ENCODE data around the gene SPSB2. TPM values are rescaled to one million over a fixed set of nuclear protein-coding genes. Genes with fewer than 3 reads are reported as not detected.
A peak's percentile ranks its signal among the peaks of the same experiment; 100 is the strongest.

SPSB2 gene
- total and polyA plus RNA-seq, 7 experiments from 2014 or later, result 5.1 to 20.2 (median 11.2) TPM

- Mint-ChIP-seq H3K4me1 (peaks cover 13 to 31% (median 23%) of the 10 kb centered on the region in 7 donors), H3K27me3 (peaks cover 3 to 47% (median 9%) of the 10 kb centered on the region in 5 donors), H3K4me3 (peak overlapping the region; percentile 37 to 98 (median 80)), H3K27ac (peak overlapping the region in 6 of 9 donors; percentile 17 to 86 (median 34)), H3K36me3 (peaks cover 0 to 4% (median 0%) of the 10 kb centered on the region in 5 donors), H3K9me3 (peaks cover 0 to 2% (median 0%) of the 10 kb centered on the region in 11 donors)
- peaks cover 0 to 4% of the 10 kb centered on the region in 2 donors for H3K4me1 ChIP-seq (ENCODE audit: control insufficient read depth in 2 of 2, insufficient read depth in 2 of 2, low read length in 2 of 2)
- ATAC-seq (no peak), DNase-seq (no peak)
- no peak overlapping the region for H3K4me3 ChIP-seq (ENCODE audit: low read length)
- peaks cover 0 to 4% of the 10 kb centered on the region in 2 donors for H3K27me3 ChIP-seq (ENCODE audit: control insufficient read depth in 2 of 2, insufficient read depth in 2 of 2, low read length in 2 of 2)
- no peak overlapping the region for H3K27ac ChIP-seq (ENCODE audit: low read depth, low read length)
- intact Hi-C loops (cut with micrococcal nuclease), result no loop called here
- CTCF ChIA-PET, result interaction anchor here (0.5 to 1.6 kb wide), 7 partner anchors 8 to 267 kb away, joined by 3 to 5 read pairs (median 4); partner anchors contain the start of genes MLF2 and USP5
- POLR2A ChIA-PET, result interaction anchor here (0.6 to 13.2 kb wide), 8 partner anchors 22 to 203 kb away, joined by 3 to 91 read pairs (median 11); partner anchors contain the start of genes CDCA3, COPS7A, MLF2 and USP5
- H3K36me3 ChIP-seq (ENCODE audit: control insufficient read depth in 2 of 3, insufficient read depth in 3 of 3, low read length in 3 of 3), result no peaks in the 10 kb centered on the region
- no peaks in the 10 kb centered on the region for H3K9me3 ChIP-seq (ENCODE audit: control insufficient read depth in 2 of 3, low read length in 3 of 3)
Measured at GRCh38 chr12:6830286-6830890, 42.7 kb downstream of the SPSB2 start.

GRCh38 chr12:6829536-6830220 lies 43.4 kb downstream of the SPSB2 start:
- peak overlapping the region; percentile 88 to 98 (median 92) for H3K4me3 Mint-ChIP-seq
- peaks cover 9 to 53% (median 16%) of the 10 kb centered on the region in 5 donors for H3K27me3 Mint-ChIP-seq

GRCh38 chr12:6828781-6829535 lies 44.1 kb downstream of the SPSB2 start:
- peaks cover 0 to 4% (median 0%) of the 10 kb centered on the region in 5 donors for H3K36me3 Mint-ChIP-seq
- peak overlapping the region; percentile 77 to 93 (median 85) for H3K27ac Mint-ChIP-seq
- H3K9me3 ChIP-seq (ENCODE audit: control insufficient read depth in 2 of 3, low read length in 3 of 3), result no peaks in the 10 kb centered on the region
- H3K9me3 Mint-ChIP-seq, result peaks cover 0 to 2% (median 0%) of the 10 kb centered on the region in 11 donors
- intact Hi-C loops (cut with micrococcal nuclease), result loop anchor here (1.0 to 5.0 kb wide), 5 partner anchors 23 to 262 kb away; partner anchors contain the start of genes ZNF384 (in 2 of the 2), NOP2 (in 1 of the 2), SPSB2 (in 1 of the 2) and USP5 (in 1 of the 2)
- POLR2A ChIA-PET, result interaction anchor here (0.5 to 13.2 kb wide), 24 partner anchors 8 to 202 kb away, joined by 3 to 91 read pairs (median 4); partner anchors contain the start of genes CD4, CDCA3, COPS7A and GNB3
- peak; percentile 69 for ATAC-seq
- CTCF ChIA-PET, result interaction anchor here (0.7 to 1.9 kb wide), 11 partner anchors 10 to 274 kb away, joined by 3 to 8 read pairs (median 4); partner anchors contain the start of genes CD4, MLF2, SPSB2 and USP5
- H3K27ac ChIP-seq (ENCODE audit: low read depth, low read length), result peak overlapping the region; percentile 53
- no peaks in the 10 kb centered on the region for H3K36me3 ChIP-seq (ENCODE audit: control insufficient read depth in 2 of 3, insufficient read depth in 3 of 3, low read length in 3 of 3)
- H3K27me3 Mint-ChIP-seq, result peaks cover 9 to 58% (median 16%) of the 10 kb centered on the region in 5 donors
- DNase-seq, result peak; percentile 31 to 60 (median 55)
- H3K4me1 ChIP-seq (ENCODE audit: control insufficient read depth in 2 of 2, insufficient read depth in 2 of 2, low read length in 2 of 2), result peaks cover 0 to 4% of the 10 kb centered on the region in 2 donors
- peak overlapping the region; percentile 88 to 98 (median 92) for H3K4me3 Mint-ChIP-seq
- peaks cover 19 to 32% (median 27%) of the 10 kb centered on the region in 7 donors for H3K4me1 Mint-ChIP-seq
- peaks cover 0 to 9% of the 10 kb centered on the region in 2 donors for H3K27me3 ChIP-seq (ENCODE audit: control insufficient read depth in 2 of 2, insufficient read depth in 2 of 2, low read length in 2 of 2)
- H3K4me3 ChIP-seq (ENCODE audit: low read length), result peak overlapping the region; percentile 77

More at GRCh38 chr12:6829536-6830220, 43.4 kb downstream of the SPSB2 start:
- CTCF ChIA-PET, result interaction anchor here (0.5 to 1.6 kb wide), 8 partner anchors 9 to 77 kb away, joined by 3 to 6 read pairs (median 4); partner anchors contain the start of genes MLF2, SPSB2 and USP5
- Mint-ChIP-seq H3K9me3 (peaks cover 0 to 2% (median 0%) of the 10 kb centered on the region in 11 donors), H3K27ac (peak overlapping the region in 8 of 9 donors; percentile 81 to 93 (median 86)), H3K4me1 (peaks cover 19 to 32% (median 26%) of the 10 kb centered on the region in 7 donors), H3K36me3 (peaks cover 0 to 4% (median 0%) of the 10 kb centered on the region in 5 donors)
- peak overlapping the region; percentile 53 for H3K27ac ChIP-seq (ENCODE audit: low read depth, low read length)
- POLR2A ChIA-PET, result interaction anchor here (0.6 to 13.2 kb wide), 18 partner anchors 11 to 202 kb away, joined by 3 to 91 read pairs (median 4); partner anchors contain the start of genes CD4, CDCA3, COPS7A and GNB3
- H3K4me1 ChIP-seq (ENCODE audit: control insufficient read depth in 2 of 2, insufficient read depth in 2 of 2, low read length in 2 of 2), result peaks cover 0 to 4% of the 10 kb centered on the region in 2 donors
- H3K9me3 ChIP-seq (ENCODE audit: control insufficient read depth in 2 of 3, low read length in 3 of 3), result no peaks in the 10 kb centered on the region
- H3K4me3 ChIP-seq (ENCODE audit: low read length), result peak overlapping the region; percentile 77
- intact Hi-C loops (cut with micrococcal nuclease), result loop anchor here (2.0 to 5.0 kb wide), 4 partner anchors 43 to 262 kb away; partner anchors contain the start of genes ZNF384 (in 2 of the 2), NOP2 (in 1 of the 2) and SPSB2 (in 1 of the 2)
- no peaks in the 10 kb centered on the region for H3K36me3 ChIP-seq (ENCODE audit: control insufficient read depth in 2 of 3, insufficient read depth in 3 of 3, low read length in 3 of 3)
- H3K27me3 ChIP-seq (ENCODE audit: control insufficient read depth in 2 of 2, insufficient read depth in 2 of 2, low read length in 2 of 2), result peaks cover 0 to 9% of the 10 kb centered on the region in 2 donors
- ATAC-seq (no peak), DNase-seq (no peak)

GRCh38 chr12:6827982-6828780 lies 44.9 kb downstream of the SPSB2 start, which contains the start of gene P3H3:
P3H3 (plus strand) TSS chr12:6828407; CDS start chr12:6828441, 34 bp downstream.
- Mint-ChIP-seq H3K36me3 (no peaks in the 10 kb centered on the region), H3K4me3 (peak within 1 kb of the TSS; percentile 88 to 98 (median 92)), H3K27me3 (peaks cover 9 to 62% (median 17%) of the 10 kb centered on the region in 5 donors), H3K9me3 (peaks cover 0 to 2% (median 0%) of the 10 kb centered on the region in 11 donors), H3K4me1 (peaks cover 19 to 32% (median 27%) of the 10 kb centered on the region in 7 donors), H3K27ac (peak within 1 kb of the TSS; percentile 77 to 93 (median 85))
- ATAC-seq (peak; percentile 54), DNase-seq (peak in 2 of 9 donors; percentile 39 to 55)
- Histone ChIP-seq H3K4me1 (ENCODE audit: control insufficient read depth in 2 of 2, insufficient read depth in 2 of 2, low read length in 2 of 2) (peaks cover 0 to 4% of the 10 kb centered on the region in 2 donors), H3K36me3 (ENCODE audit: control insufficient read depth in 2 of 3, insufficient read depth in 3 of 3, low read length in 3 of 3) (no peaks in the 10 kb centered on the region), H3K27ac (ENCODE audit: low read depth, low read length) (peak within 1 kb of the TSS; percentile 53), H3K27me3 (ENCODE audit: control insufficient read depth in 2 of 2, insufficient read depth in 2 of 2, low read length in 2 of 2) (peaks cover 0 to 9% of the 10 kb centered on the region in 2 donors), H3K4me3 (ENCODE audit: low read length) (peak within 1 kb of the TSS; percentile 77), H3K9me3 (ENCODE audit: control insufficient read depth in 2 of 3, low read length in 3 of 3) (no peaks in the 10 kb centered on the region)
- ChIA-PET POLR2A (interaction anchor here (0.5 to 13.2 kb wide), 18 partner anchors 9 to 1160 kb away, joined by 3 to 91 read pairs (median 4); partner anchors contain the start of genes CD4, CDCA3, COPS7A and MLF2), CTCF (interaction anchor here (1.0 to 1.9 kb wide), 7 partner anchors 21 to 274 kb away, joined by 3 to 8 read pairs (median 3); partner anchors contain the start of genes CD4 and SPSB2)
- intact Hi-C loops (cut with micrococcal nuclease), result loop anchor here (1.0 to 5.0 kb wide), 5 partner anchors 24 to 261 kb away; partner anchors contain the start of genes ZNF384 (in 2 of the 2), NOP2 (in 1 of the 2), SPSB2 (in 1 of the 2) and USP5 (in 1 of the 2)

GRCh38 chr12:6827437-6827911 lies 45.6 kb downstream of the SPSB2 start:
- peaks cover 0 to 9% of the 10 kb centered on the region in 2 donors for H3K27me3 ChIP-seq (ENCODE audit: control insufficient read depth in 2 of 2, insufficient read depth in 2 of 2, low read length in 2 of 2)
- ChIA-PET CTCF (interaction anchor here (1.9 to 5.7 kb wide), 2 partner anchors 8 to 38 kb away, joined by 8 to 27 read pairs; partner anchors contain the start of gene CD4), POLR2A (interaction anchor here (1.4 to 13.2 kb wide), 8 partner anchors 10 to 74 kb away, joined by 3 to 91 read pairs (median 5); partner anchors contain the start of genes CD4, CDCA3, MLF2 and USP5)
- Mint-ChIP-seq H3K4me1 (peaks cover 19 to 32% (median 28%) of the 10 kb centered on the region in 7 donors), H3K27me3 (peaks cover 9 to 69% (median 21%) of the 10 kb centered on the region in 5 donors), H3K27ac (peak overlapping the region in 6 of 9 donors; percentile 10 to 81 (median 64)), H3K4me3 (peak overlapping the region; percentile 63 to 98 (median 73)), H3K9me3 (peaks cover 0 to 2% (median 0%) of the 10 kb centered on the region in 11 donors), H3K36me3 (no peaks in the 10 kb centered on the region)
- peaks cover 0 to 4% of the 10 kb centered on the region in 2 donors for H3K4me1 ChIP-seq (ENCODE audit: control insufficient read depth in 2 of 2, insufficient read depth in 2 of 2, low read length in 2 of 2)
- H3K4me3 ChIP-seq (ENCODE audit: low read length), result no peak overlapping the region
- ATAC-seq (no peak), DNase-seq (peak in 5 of 9 donors; percentile 25 to 56 (median 34))
- H3K36me3 ChIP-seq (ENCODE audit: control insufficient read depth in 2 of 3, insufficient read depth in 3 of 3, low read length in 3 of 3), result no peaks in the 10 kb centered on the region
- H3K9me3 ChIP-seq (ENCODE audit: control insufficient read depth in 2 of 3, low read length in 3 of 3), result no peaks in the 10 kb centered on the region
- H3K27ac ChIP-seq (ENCODE audit: low read depth, low read length), result no peak overlapping the region
- intact Hi-C loops (cut with micrococcal nuclease), result loop anchor here (5.0 kb wide), 2 partner anchors 140 to 260 kb away; partner anchors contain the start of genes NOP2 (in 1 of the 2) and ZNF384 (in 1 of the 2)

Measured in naive thymus-derived CD4-positive, alpha-beta T cell (primary cell).